GM12864 (cell line): ENCODE data around the gene TTC1.
"Not testable (repeated sequence)": the region's sequence is repeated elsewhere in the genome, so short reads cannot be mapped to it uniquely, and the experiment has no call there.

Source experiments
- DNase-seq: peaks from one replicate; pipeline ENCODE4 v3.0.0-alpha.2; 2011; ENCODE audit warnings: low read depth
- H3K4me3 ChIP-seq: 2 replicates; pipeline ENCODE4 v1.5.1; 2011; ENCODE audit warnings: mild to moderate bottlenecking, low read depth, low read length, control low read depth
- CTCF ChIP-seq: IDR thresholded peaks from 2 replicates; pipeline ENCODE4 v1.5.1; 2011; ENCODE audit warnings: low read depth, mild to moderate bottlenecking, moderate library complexity, low read length, control low read depth, inconsistent platforms; ENCODE audit errors: missing control alignments

The TTC1 gene

DNA sequence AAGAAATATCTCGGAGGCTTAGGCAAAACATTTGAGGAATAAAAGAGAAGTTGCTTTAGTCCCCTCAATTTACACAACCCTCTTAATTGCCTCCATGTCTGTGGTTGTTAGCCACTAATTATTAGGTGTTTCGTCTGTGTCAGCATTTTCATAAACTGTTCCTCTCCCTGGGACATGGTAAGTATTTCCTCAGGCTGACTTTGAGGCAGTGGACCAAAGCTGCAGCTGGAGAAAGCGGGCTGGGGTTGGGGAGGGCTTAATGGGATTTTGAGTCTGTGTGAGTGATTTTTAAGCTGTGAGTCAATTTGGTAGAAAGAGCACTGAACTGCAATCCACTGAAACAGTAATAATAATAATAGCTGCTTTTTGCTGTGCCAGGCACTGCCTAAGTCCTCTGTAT, 13.0 kb upstream of the TTC1 start:
- no peak overlapping the region for H3K4me3 ChIP-seq
- no peak for TF ChIP-seq CTCF
- DNase-seq: no peak

GRCh38 chr5:160001457-160001856, 7.5 kb upstream of the TTC1 start:
- H3K4me3 ChIP-seq: no peak overlapping the region
- TF ChIP-seq CTCF: no peak
- no peak for DNase-seq

DNA sequence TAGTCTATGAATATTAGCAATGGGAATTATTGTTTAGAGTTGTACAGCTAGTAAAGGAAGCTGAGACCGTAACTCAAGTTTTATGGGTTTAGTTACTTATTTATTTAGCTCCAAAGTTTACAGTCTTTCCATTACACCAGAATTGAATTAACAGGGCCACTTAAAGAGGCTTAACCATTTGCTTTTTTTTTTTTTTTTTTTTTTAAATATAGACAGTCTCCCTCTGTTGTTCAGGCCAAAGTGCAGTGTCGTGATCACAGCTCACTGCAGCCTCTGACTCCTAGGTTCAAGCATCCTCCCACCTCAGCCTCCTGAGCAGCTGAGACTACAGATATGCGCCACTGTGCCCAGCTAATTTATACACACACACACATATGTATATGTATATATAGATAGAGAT, 1.4 kb upstream of the TTC1 start:
- TF ChIP-seq CTCF: no peak
- no peak for DNase-seq
- H3K4me3 ChIP-seq: no peak overlapping the region

DNA sequence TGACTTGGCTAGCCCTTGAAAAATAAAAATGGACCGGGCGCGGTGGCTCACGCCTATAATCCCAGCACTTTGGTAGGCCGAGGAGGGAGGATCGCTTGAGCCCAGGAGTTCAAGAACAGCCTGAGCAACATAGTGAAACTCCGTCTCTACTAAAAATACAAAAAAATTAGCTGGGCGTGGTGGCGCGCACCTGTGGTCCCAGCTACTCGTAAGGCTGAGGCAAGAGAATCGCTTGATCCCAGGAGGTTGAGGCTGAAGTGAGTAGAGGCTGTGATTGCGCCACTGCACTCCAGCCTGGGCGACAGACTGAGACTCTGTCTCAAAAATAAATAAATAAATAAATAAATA, 436 bp upstream of the TTC1 start:
- not testable (repeated sequence) for H3K4me3 ChIP-seq, DNase-seq

DNA sequence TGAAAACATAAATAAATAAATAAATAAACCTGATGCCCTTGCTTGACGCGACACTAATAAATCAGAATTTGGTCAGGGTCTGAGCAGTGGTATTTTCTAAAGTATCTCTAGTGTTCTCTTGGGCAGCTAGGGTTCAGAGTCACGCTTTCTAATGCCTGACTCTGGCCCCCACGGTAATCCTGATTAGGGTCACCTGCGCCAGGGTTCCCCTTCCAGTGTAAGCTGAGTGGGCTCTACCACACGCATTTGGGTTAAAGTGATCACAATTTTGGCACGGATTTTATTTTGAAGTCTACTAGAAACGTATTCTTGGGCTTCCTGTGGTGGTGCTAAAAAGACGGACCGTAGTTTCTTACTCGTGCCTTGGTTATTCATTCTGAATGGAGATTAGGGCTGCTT, 651 bp downstream of the TTC1 start:
- H3K4me3 ChIP-seq: peak overlapping the region; percentile 85
- no peak for TF ChIP-seq CTCF
- DNase-seq: no peak

- H3K4me3 ChIP-seq: no peak overlapping the region
- DNase-seq: no peak
- no peak for TF ChIP-seq CTCF
These were observed 2.5 kb downstream of the TTC1 start for GRCh38 chr5:160011471-160011870.

GRCh38 chr5:160014197-160014596, 5.3 kb downstream of the TTC1 start:
- not testable (repeated sequence) for H3K4me3 ChIP-seq, DNase-seq

- no peak for DNase-seq
- TF ChIP-seq CTCF: no peak
- H3K4me3 ChIP-seq: no peak overlapping the region
These were observed 10.1 kb downstream of the TTC1 start for GRCh38 chr5:160018945-160019625.
